IPS-NIHi11 (cell line): Measurements from ENCODE around the gene WDFY4.

Experiments used
- DNase-seq: peaks from one replicate; pipeline ENCODE4 v3.0.0; 2012; ENCODE audit warnings: mixed read lengths, low spot score

The WDFY4 gene

DNA sequence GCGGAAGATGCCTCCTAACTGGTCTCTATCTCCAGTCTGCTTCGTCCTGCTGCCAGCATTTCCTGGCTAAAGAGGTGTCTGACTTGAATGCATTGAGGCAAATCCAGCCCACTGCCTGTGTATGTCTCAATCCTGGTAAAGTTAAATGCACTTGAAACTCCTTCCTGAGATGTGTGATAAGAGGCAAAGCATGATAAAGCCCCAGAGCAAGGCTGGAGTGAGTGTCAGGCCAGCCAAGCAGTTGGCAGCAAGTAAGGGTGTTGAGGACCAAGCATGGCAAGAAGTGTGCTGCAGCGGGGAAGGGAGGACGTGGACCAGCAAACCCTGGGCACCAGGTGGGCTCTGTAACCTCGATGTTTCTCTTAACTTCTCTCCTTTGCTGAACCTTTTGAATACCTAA lies 225.9 kb downstream of the WDFY4 start:
- no peak for DNase-seq

DNA sequence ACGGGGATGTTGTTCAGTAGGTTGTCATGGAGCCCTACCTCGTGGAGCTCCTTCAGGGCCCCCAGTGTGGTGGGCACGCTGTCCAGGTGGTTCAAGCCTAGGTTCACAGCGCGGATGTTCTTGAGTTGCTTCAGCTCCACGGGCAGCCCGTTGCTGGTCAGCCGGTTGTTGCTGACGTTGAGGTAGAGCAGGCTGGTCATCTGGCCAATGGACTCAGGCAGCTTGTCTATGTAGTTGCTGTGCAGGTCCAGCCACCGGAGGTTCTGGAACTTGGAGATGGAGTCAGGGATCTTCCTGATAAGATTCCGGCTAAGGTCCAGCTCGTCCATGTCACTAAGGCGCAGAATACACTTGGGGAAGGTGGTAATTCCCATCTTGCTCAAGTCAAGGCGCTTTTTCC lies 229.0 kb downstream of the WDFY4 start:
- DNase-seq, result no peak

DNA sequence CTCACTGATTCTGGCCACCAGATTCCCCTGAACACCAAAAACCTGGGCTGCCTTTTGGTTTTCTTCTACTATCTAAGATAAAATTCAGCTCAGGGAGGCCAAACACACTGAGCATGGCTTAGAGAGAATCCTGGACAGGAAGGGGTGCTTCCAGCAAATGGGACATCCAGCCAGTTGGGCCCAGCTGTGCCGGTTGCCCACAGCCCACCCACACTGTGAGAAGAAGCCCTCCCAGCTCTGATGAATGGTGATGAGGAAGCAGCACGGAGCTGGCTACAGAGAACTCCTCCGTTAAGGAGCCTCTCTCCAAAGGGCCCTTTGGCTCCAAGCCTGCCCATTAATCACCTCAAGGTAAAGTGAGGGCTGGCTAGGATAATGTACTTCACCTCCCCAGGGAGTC lies 239.1 kb downstream of the WDFY4 start:
- no peak for DNase-seq

DNA sequence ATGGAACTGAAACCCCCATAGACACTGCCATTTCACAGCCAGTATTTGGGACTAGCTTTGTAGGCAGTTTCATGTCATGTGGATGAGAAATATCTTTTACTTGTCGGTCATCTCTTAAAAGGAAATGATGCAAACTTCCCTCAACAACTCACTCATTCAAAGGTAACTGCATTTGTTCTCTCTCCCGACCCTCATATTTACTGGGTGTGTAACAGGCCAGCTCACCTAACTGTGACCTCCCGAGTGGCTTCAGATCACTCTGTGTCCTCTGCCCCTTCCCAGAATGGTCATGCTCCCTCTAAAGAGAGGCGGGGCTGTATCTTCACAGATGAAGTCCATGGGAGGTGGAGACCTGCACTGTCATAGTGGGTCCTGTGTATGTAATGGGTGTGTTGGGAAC lies 240.3 kb downstream of the WDFY4 start:
- DNase-seq, result no peak

DNA sequence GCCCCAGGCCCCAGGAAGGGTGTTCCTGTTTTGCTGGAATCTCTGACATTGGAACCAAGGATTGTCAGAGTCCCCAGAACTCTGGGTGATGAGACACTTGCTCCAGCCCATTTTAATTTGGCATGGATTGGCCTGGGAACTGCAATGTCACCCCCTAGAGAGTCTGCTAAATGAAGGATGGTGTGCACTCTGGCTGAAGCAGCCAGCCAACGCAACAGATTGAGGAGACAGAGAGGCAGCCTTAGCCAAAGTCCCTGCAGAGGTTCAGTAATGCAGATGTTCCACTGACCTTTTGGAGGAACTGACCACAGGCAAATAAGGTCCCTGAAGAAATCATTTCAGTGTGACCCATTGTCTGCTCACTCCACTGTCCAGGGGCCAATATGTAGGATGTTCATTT lies 241.6 kb downstream of the WDFY4 start:
- DNase-seq, result no peak

DNA sequence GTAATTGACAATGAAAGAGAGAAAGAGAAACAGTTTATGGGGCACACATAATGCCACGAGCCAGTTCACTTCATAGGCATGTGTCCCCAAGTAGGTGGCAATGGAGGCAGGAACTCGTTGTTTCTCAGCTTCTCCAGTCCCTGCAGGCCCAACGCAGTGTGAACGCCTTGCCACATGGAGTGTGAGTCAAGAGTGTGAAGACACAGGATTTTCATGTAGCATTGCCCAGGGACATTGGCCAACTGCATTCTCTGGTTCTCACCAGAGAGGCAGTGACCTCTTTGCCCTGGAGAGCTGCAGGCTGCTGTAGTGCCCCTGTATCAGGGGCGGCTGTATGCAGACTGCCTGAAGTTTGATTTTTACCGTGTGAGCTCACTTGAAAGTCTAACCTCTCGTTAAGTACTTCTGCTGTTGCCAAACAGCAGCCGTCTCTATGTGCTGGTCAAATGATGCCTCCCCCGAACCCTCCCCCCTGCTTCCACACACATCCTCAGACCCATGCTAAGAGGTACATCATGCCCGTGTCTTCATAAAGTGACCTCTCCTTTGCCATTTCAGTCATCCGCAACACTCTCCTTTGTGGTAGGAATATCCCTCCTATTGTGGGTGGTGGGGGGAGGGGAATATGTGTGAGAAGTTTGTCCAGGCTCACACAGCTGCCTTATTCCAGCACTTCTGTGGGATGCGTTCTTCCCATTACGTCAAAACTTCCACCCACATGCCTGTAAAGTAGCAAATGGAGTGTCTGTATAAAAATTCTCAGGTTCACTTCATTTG lies 242.3 kb downstream of the WDFY4 start:
- no peak for DNase-seq

DNA sequence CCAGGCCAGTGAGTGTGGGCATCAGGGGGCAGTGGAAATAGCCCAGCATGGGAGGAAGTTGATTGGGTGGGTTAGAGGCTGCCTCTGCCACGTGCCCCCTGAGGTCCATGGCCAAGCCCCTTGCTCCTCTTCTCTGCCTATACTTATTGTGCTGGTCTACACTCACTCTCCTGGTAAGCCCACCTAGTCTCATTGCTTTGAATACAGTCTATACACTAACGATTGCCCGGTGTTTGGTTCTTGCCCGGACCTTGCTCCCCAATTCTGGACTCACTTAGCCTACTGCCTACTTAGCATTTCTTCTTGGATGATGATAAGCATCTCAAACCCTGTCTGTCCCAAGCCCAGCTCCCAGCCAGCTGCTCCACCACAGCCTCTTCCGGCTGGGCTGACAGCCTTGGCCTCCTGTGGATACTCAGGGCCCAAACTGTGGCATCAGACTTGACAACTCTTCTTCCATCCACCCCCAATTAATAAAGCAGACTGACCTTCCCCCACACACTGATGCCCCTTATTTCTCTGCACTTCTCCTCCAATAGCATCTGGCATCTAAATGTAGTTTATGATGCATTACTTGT lies 244.8 kb downstream of the WDFY4 start:
- DNase-seq, result no peak

DNA sequence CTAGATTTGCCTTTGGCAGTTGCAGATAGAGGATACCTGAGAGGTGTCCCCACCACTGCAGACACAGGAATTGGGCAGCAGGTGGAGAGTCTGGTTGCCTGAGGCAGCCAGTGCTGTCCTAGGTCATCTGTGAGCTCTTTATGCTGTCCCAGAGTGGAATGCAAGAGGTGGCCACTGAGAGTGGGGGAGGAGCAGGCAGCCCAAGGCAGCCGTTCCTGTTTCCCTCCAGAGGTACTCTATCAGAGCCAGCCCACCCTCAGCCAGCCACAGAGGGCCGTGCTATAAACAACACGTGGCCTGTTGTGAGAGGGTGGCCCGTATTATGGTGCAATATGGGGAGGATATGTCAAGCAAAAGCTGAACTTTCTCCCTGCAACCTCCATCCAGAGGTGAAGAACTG lies 246.5 kb downstream of the WDFY4 start:
- DNase-seq, result peak; percentile 58

DNA sequence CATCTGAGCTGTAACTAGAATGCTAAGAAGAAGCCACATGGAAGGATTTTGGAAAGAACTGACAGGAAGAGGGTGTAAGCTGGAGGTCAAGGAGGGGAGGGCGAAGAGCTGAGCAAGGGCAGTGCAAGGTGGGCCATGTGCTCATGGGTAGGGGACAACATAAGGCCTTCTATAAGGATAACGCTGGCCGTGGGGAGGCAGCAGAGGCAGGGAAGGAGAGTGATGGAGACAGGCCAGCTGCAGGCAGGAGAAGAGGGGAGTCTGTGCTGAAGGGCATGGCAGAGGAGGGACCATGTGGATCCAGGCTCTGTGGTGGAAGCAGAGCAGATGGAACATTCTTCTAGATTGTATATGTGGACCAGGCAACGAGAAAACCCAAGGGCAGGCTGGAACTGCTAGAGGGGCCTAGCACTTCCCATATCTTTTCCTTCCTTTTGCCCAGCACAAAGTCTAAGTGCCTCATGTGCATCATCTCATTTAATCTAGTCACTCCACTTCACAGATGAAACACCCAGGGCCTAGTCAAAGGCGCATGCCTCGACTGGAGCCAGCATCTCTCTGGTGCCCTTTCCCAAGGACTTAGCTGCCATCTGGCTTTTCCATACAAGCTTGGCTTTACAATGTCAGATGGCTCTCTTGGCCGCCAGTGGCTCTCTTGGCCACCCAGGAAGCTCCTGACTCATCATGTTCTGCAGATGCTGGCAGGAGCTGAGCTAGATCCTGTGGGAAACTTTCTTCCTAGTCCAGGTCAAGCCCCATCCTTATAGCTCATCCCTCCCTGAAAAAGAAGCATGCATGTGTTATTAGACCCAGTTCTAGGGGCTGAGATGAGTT lies 248.4 kb downstream of the WDFY4 start:
- no peak for DNase-seq

DNA sequence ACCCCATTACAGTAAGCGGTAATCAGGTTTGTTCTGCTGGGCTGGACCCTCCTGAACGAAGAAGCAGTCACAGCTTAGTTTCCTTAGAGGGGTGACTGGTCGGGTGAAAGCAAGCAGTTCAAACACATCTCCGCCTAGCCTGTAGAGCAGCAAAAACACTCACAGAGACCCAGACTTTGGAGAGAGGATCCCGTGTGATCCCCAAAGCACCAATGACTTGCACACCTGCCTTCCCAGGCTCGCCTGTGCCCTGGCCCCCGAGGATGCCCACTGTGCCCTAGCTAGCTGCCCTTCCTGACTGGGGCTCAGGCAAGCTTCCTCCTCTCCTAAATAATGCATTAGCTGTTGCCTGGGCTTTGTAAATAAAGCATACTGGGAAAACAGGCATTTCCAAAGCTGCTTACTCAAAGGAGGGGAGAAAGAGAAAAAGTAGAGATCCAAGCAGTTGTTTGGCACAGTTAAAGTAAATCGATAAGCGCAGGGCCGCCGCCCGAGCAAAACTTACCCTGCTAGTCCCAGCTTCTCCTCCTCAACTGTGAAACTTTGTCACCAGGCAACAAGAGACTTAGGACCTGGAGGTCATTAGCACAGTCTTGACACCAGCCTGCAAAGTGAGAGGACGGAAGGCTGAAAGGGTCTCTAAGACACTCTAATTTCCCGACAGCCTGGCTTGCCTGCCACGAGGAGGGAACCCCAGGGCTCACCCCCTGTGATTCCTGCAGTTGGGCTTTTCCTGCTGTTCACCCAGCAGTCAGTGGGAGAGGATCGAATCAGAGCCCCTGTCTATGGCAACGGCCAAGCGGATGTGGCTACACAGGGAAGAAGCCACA lies 250.2 kb downstream of the WDFY4 start:
- DNase-seq, result no peak

DNA sequence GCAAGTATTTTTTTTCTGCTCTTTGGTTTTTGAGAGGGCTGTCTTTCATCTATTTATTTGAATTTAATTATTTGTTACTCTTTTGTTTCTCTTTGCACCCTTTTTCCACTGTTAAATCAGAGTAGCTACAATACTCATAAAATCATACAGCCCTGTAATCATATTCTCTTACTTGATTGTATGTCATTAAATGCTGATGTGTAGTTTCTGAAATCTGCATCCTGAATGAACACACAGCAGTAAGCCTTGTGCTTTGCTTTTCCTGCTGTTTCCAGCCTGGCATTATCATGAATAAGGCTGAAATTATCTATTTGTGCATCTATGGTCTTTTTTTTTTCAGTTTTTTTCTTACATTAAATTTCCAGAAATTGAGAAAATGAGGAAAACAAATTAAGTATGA lies 250.9 kb downstream of the WDFY4 start:
- no peak for DNase-seq

DNA sequence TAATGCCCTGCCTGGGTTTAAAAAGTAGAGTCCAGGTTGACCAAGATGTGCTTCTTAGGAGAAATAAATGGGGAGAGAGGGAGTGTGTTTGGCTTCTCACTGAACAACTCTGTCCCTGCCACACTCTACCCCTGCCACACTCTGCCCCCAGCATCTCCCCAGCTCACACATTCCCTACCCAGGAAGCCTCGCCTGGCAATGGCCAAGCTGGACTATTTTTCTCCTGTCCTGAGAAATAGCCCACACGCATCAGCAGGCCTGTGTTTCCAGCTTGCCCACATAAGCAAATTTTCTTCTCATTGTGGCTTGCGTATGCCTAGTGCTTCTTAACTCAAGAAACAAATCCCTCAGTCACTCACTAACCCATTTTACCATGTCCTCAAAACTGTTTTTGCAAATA lies 253.1 kb downstream of the WDFY4 start:
- DNase-seq, result no peak

DNA sequence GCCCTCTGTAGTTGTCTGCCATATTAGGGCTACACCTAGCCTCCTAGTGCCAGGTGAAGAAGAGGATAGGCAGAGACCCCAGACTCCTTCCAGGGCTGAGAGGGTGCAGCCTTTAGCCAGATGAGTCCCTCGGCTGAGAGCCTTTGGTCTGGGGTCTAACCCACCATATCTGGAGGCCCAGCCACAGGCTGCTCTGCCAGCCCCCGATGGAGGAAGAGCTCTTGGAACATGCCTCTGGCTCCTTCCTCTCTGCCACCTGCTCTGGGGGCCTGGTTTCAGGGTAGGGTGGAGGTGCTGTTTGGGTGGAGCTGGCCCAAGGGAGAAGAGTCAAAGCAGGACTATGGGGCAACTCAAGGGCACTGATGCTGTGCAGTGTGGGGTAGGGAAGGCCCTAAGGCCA lies 253.6 kb downstream of the WDFY4 start:
- DNase-seq, result no peak

DNA sequence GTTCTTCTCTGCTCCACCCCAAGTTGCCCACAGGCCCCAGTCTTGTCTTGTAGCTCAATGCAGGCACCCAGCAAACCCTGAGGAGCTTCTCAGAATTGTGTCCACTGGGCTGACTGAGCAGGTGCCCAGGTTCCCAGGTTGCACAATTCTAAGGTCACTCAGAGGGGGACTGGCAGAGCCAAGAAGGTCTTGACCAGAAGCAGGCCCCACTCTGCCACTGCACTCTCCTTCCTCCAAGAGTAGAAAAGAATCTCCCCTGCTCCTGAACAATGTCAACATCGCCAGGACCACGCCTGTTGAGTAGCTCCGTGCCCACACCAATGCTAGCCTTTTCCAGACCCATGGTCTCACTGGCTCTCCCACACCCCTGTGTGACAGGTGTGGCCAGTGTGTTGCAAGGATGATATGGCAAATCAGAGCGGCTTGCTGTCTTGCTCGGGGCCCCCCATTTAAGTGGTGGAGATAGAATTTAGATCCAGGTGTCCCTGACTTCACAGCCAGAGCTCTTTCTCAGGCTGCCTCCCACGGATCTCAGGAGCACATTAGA lies 254.4 kb downstream of the WDFY4 start:
- DNase-seq, result no peak

DNA sequence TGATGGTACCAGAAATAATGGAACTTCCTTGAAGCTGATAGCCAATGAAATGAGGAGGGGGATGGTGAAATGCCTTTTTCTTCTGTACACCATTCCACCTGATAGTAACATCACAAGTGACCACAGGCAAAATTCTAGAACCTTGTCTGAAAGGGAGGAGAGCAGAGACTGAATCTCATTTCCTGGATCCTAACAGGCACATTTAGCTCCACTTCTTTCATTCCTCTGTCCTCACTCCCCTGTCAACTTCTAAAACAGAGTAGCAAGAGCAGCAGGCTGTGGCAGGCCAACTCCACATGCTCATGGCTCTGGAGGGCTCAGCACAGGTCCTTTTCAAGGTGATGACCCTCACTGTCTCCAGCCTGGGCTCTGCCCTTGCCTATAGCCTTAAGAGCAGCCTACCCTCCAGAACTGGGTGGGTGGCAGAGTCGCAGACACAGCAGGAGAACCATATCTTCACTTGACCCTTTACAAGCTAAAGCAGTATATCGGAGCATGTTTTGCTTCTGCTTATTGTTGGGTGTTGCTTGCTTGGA lies 255.2 kb downstream of the WDFY4 start, which contains the start of gene LRRC18:
TSS of gene LRRC18 (minus strand) at position 51 of the 536 bp plus-strand sequence. CDS start 25,685 bp downstream, outside the sequence.
- DNase-seq, result no peak

DNA sequence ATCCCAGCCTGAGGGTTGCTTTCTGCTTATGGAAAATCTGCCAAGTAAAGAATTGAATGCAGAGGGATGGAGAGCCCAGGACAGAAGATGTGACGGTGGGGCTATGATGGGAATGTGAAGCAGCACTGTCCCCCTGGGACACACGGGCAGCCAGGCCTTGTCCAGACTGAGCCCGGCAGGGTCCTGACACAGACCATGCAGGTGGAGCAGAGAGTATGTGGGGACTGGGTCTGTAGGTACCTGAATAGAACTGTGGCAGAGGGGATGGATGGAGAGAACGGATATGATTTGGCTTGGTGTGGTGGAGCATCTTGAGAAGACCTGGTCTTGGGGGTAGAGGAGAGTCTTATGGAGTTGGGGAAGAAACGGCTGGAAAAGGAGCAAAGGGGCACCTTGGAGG lies 255.7 kb downstream of the WDFY4 start:
- DNase-seq, result no peak

DNA sequence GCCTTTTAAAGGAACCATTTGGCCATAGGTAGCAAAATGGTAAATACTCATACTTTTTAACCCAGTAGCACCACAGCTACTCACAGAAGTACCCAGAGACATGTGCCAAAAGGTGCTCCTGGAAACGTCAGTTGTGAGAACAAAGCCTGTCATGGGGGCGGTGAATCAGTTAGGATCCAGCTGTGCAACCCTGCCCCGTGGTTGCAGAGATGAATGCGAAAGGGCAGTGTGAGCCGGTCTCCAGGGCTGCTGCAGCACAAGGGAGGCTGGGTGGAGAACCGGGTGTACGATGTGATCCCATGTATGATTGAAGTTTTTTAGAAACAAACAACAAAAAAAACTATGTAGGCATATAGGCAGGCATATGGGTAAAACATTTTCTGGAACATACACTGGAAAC lies 256.3 kb downstream of the WDFY4 start:
- DNase-seq, result peak; percentile 38

DNA sequence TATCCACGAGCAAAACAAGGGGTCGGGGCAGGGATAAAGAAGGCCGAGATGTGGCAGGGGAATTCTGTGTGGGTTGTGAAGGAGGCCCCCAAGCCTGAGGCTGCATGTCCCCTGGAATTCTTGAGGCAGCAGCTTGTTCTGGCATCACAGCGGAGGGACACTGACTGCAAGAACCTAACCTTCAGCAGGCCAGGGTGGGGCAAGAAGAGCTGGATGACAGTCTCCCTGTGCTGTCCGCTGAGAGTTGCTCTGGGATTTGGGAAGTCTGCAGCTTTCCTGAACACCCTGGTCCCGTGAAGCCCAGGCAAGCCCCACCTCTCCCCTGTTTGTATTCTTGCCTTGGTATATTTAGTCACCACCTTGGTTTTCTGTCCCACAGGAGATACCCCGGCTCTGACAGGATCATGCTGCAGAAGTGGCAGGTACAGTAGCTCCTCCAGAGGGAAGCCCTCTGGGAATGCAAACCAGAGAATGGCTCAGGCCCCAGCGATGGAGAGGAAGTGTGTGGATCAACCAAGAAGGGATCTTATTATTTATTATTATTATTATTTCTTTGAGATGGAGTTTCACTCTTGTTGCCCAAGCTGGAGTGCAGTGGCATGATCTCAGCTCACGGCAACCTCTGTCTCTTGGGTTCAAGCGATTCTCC lies 256.9 kb downstream of the WDFY4 start:
- DNase-seq, result no peak

DNA sequence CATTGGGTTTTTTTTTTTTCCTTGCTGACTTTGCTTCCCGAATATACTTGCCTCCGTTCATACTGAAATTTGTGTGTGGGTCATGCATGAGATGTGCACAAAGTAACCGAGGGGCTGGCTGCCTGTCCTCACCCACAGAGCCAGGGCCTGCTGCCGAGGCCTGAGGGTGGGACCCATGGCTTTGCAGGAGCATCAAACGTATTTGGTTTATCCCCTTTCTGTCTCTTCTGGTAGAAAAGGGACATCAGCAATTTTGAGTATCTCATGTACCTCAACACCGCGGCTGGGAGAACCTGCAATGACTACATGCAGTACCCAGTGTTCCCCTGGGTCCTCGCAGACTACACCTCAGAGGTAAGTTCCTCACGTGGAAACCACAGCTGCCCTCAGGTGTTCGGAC lies 258.4 kb downstream of the WDFY4 start:
- DNase-seq, result no peak

DNA sequence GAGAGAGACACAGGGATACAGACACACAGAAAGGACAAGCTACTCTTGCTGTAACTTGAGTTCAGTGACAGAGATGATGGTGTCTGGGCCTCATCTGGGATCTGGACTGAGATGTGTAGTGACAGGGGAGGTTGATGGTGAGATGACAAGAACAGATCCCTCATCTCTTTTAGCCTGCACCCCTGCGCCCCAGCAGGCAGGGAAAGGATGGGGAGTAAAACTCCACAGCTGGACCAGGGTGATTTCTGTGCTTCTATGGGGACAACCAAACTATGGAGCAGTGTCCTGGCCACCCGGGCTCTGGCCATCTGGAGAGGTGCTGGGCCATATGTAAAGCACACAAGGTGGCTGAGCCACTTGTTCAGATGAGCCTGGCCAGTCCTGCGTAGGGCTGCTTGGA lies 259.5 kb downstream of the WDFY4 start:
- DNase-seq, result no peak
